HG02588 (cell line): ENCODE results near the gene VASH2.
"Not testable (repeated sequence)": the region's sequence is repeated elsewhere in the genome, so short reads cannot be mapped to it uniquely, and the experiment has no call there.

Source experiments
- ATAC-seq: cut with Tn5 transposase; IDR thresholded peaks from one replicate; pipeline ENCODE4 v1.9.1; 2021; ENCODE audit warnings: mild to moderate bottlenecking, moderate library complexity; ENCODE audit not compliant: unreplicated experiment

VASH2 gene

DNA sequence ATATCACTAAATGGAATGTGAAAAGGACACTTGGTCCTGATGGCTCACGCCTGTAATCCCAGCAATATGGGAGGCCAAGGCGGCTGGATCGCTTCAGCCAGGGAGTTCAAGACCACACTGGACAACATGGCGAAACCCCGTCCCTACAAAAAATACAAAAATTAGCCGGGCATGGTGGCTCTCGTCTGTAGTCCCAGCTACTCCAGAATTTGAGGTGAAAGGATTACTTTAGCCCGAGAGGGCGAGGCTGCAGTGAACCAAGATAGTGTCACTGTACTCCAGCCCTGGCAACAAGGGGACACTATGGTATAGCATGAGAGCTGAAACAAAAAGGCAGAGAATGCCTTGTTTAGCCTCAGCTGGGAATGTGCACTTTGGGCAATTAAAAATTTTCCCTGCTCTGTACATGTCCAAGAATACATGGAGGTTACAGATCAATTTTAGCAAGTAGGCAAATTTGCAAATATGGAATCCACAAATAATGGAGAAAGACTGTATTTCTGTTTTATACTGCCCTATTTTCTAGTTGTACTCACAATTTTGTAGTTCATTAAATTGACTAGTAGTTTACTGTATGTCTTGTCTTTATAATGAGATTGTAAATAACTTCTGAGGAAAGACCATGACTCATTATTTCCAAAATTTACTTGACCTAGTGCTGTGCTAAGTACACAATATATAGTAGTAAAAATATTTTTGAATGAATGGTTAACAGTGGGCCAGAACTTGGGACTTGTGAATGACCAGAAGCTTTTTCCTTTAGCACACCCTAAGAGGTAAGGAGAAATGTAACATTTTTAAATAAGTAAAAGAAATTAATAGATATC, 67.3 kb downstream of the VASH2 start:
- no peak for ATAC-seq

DNA sequence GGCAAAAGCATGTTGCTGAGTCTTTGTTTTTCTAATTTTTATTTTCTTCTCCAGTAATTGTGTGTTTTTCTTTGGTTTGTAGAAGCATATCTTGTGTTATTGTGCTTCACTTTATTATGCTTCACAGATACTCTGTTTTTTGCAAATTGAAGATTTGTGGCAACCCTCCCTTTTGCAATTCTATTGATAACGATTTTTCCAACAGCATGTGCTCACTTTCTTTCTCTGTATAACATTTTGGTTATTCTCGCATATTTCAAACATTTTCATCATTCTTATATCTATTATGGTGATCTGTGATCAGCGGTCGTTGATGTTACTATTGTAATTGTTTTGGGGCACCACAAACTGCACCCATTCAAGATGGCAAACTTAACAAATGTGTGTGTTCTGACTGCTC, 69.1 kb downstream of the VASH2 start:
- no peak for ATAC-seq

DNA sequence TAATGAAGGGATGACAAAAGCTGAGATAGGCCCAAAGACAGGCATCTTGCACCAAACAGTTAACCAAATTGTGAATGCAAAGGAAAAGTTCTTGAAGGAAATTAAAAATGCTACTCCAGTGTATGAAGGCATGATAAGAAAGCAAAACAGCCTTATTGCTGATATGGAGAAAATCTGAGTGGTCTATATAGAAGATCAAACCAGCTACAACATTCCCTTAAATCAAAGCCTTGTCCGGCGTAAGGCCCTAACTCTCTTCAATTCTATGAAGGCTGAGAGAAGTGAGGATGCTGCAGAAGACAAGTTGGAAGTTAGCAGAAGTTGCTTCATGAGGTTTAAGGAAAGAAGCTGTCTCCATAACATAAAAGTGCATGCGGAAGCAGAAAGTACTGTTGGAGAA, 69.7 kb downstream of the VASH2 start:
- no peak for ATAC-seq

DNA sequence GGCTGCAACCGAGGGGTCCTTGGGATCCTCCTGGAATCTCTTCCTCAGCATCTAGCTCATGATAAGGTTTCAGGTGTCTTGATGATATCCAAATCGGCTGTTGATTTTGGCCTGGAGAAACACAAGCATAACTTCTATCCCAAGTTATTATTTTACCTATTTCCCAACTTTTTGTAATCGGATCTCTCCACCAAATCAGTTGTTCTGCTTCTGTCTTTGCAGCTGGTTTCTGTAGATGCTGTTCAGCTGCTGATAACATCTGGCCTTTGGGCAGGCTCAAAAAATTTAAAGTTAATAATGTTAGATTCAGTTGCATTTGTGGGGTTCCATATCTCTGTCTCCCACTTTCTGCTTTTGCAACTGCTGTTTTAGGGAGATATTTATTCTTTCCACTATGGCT, 76.7 kb downstream of the VASH2 start:
- not testable (repeated sequence) for ATAC-seq

DNA sequence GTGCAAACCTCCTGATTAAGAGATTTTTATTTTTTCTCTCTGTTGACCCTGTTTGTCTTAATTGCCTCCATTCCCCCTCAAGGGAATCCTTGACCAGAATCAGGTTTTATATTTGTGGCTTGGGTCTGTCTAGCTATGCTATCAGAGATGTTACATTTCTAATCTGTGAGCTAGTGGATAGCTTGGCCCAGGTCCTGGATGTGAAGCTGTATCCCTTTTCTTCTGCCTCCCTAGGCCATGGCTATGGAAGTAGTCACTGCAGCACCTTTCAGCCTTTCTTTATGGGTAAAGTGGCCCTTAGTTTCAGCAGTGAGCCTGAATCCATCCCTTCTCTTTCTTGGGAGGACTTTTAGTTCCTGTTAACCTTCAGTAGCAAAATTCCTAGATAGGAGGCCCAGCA, 82.3 kb downstream of the VASH2 start:
- no peak for ATAC-seq

DNA sequence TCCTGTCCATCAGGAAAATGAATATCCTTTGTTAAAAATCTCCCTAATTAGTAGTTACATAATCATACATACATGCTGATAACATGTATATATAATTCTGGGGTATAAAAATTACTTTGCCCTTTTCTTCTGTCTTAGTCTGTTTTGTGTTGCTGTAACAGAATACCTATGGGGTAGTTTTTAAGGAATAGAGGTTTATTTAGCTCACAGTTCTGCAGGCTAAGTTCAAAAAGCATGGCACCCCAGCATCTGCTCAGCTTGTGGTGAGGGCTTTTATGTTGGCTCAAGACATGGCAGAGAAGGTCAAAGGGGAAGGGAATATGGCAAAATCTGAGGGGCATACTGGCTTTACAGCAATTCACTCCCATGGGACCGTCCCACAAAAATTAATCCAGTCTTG, 84.4 kb downstream of the VASH2 start:
- ATAC-seq, result no peak

DNA sequence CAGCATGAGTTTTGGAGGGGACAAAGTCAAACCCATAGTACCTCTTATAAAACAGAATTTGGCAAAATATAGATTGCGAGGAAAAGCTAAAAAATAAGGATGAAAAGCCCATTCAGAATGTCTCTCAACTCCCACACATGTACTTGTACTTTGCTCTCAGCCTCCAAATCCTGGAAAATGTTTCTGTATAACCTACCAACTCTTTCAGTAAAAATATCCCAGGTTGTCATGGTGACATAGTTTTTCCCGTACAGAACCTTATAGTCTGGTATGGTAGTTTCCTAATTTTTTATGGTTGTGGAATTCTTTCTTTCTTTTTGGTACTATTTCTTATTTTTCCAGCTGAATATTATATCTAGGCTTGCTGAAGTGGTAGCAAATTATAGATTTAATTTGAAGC, 85.2 kb downstream of the VASH2 start:
- no peak for ATAC-seq
